Tibial nerve (tissue), 4 donors: ENCODE results near the gene CD274. TPM values are rescaled to one million over a fixed set of nuclear protein-coding genes. Genes with fewer than 3 reads are reported as not detected.

ENCODE experiments used
- DNase-seq, 2 donors: peaks; one replicate each; pipeline ENCODE4 v3.0.0-alpha.2; 2019; ENCODE audit warnings: low spot score in 2 of 2
- H3K27ac ChIP-seq, 4 donors: fragments of 200-600 bp; sonication (generic) in 3 of 4; one replicate each; pipeline ENCODE4 v1.5.1; 2017 to 2019; ENCODE audit warnings: mild to moderate bottlenecking in 1 of 4
- H3K27me3 ChIP-seq, 2 donors: fragments of 200-600 bp; sonication (generic) in 1 of 2; one replicate each; pipeline versions ENCODE4 v1.5.1 to v1.6.0; 2017 to 2019
- H3K36me3 ChIP-seq, 3 donors: fragments of 200-600 bp; sonication (generic); one replicate each; pipeline ENCODE4 v1.5.1; 2018 to 2019
- H3K4me1 ChIP-seq, 4 donors: fragments of 200-600 bp; sonication (generic) in 3 of 4; one replicate each; pipeline ENCODE4 v1.5.1; 2017 to 2019
- H3K4me3 ChIP-seq, 4 donors: fragments of 200-600 bp; sonication (generic) in 3 of 4; one replicate each; pipeline ENCODE4 v1.5.1; 2017 to 2019; ENCODE audit warnings: mild to moderate bottlenecking in 1 of 4, moderate library complexity in 1 of 4
- H3K9me3 ChIP-seq, 4 donors: fragments of 200-600 bp; sonication (generic) in 3 of 4; one replicate each; pipeline ENCODE4 v1.5.1; 2017 to 2019
- CTCF ChIP-seq, 5 experiments: fragments of 200-600 bp in 3 of 5; fragments of 450-650 bp in 2 of 5; sonication (generic) in 3 of 5; IDR thresholded peaks; one replicate each; pipeline ENCODE4 v1.5.1; 2016 to 2019; ENCODE audit warnings: antibody characterized with exemption in 5 of 5, mild to moderate bottlenecking in 3 of 5, moderate library complexity in 2 of 5
- EP300 ChIP-seq, 2 donors: sonication (generic); formaldehyde crosslinking; IDR thresholded peaks; one replicate each; pipeline ENCODE4 v1.6.1; 2017; ENCODE audit warnings: antibody characterized with exemption in 2 of 2, mild to moderate bottlenecking in 1 of 2
- POLR2A ChIP-seq, 2 donors: fragments of 450-650 bp; IDR thresholded peaks; one replicate each; pipeline ENCODE4 v1.6.1; 2017; ENCODE audit warnings: antibody characterized with exemption in 2 of 2, mild to moderate bottlenecking in 2 of 2, moderate library complexity in 2 of 2
- WGBS, 2 donors: methylation state at CpG; one replicate each; pipeline ENCODE4 v1.1.5; 2018; 5-methylcytosine and 5-hydroxymethylcytosine counted together
- total RNA-seq, 4 donors: library from RNA; depleted of rRNA; stranded (reverse); fragments of >200 nt; gene quantifications; one replicate each; pipeline ENCODE4 v1.1.0, GENCODE V29; 2016

CD274 gene
- total RNA-seq, 4 donors from 2014 or later, result 2.1 to 4.2 (median 2.5) TPM

GRCh38 chr9:5511476-5511875, 61.1 kb downstream of the CD274 start:
- WGBS, 2 donors, result 61 to 75% methylated on average over 1 of the region's 1 CpG
- no peak for TF ChIP-seq POLR2A (IDR thresholded peaks at IDR 0.05)
- no peak for TF ChIP-seq EP300 (IDR thresholded peaks at IDR 0.05)
- TF ChIP-seq CTCF (IDR thresholded peaks at IDR 0.05), result no peak
- Histone ChIP-seq H3K27ac (peak overlapping the region in 1 of 4 donors; percentile 84), H3K9me3 (no peaks in the 10 kb centered on the region), H3K4me1 (peaks cover 0 to 11% (median 2%) of the 10 kb centered on the region in 4 donors), H3K4me3 (no peak overlapping the region), H3K36me3 (no peaks in the 10 kb centered on the region), H3K27me3 (no peaks in the 10 kb centered on the region)
- DNase-seq, result no peak

- Histone ChIP-seq H3K27me3 (no peaks in the 10 kb centered on the region), H3K4me3 (no peak overlapping the region), H3K27ac (no peak overlapping the region), H3K36me3 (no peaks in the 10 kb centered on the region), H3K9me3 (no peaks in the 10 kb centered on the region), H3K4me1 (peaks cover 0 to 11% (median 2%) of the 10 kb centered on the region in 4 donors)
- no peak for DNase-seq
- TF ChIP-seq CTCF (IDR thresholded peaks at IDR 0.05) (no peak), POLR2A (IDR thresholded peaks at IDR 0.05) (no peak), EP300 (IDR thresholded peaks at IDR 0.05) (no peak)
- 87 to 89% methylated on average over 6 of the region's 6 CpGs for WGBS, 2 donors
These were observed 61.7 kb downstream of the CD274 start for GRCh38 chr9:5511935-5512580.

- Histone ChIP-seq H3K36me3 (no peaks in the 10 kb centered on the region), H3K9me3 (no peaks in the 10 kb centered on the region), H3K4me3 (no peak overlapping the region), H3K27ac (no peak overlapping the region), H3K4me1 (peaks cover 0 to 11% (median 2%) of the 10 kb centered on the region in 4 donors), H3K27me3 (no peaks in the 10 kb centered on the region)
- TF ChIP-seq POLR2A (IDR thresholded peaks at IDR 0.05) (no peak), EP300 (IDR thresholded peaks at IDR 0.05) (no peak)
- DNase-seq, result no peak
- WGBS, 2 donors, result 84 to 94% methylated on average over 2 of the region's 2 CpGs
These were observed 62.5 kb downstream of the CD274 start for GRCh38 chr9:5512658-5513452.

- no peaks in the 10 kb centered on the region for H3K27me3 ChIP-seq
- 79 to 88% methylated on average over 2 of the region's 2 CpGs for WGBS, 2 donors
- H3K4me3 ChIP-seq, result no peak overlapping the region
- TF ChIP-seq EP300 (IDR thresholded peaks at IDR 0.05) (no peak), CTCF (IDR thresholded peaks at IDR 0.05) (no peak), POLR2A (IDR thresholded peaks at IDR 0.05) (no peak)
- H3K4me1 ChIP-seq, result peaks cover 0 to 11% (median 2%) of the 10 kb centered on the region in 4 donors
- no peaks in the 10 kb centered on the region for H3K9me3 ChIP-seq
- no peaks in the 10 kb centered on the region for H3K36me3 ChIP-seq
- H3K27ac ChIP-seq, result no peak overlapping the region
- no peak for DNase-seq
These were observed 63.7 kb downstream of the CD274 start for GRCh38 chr9:5513966-5514616.

GRCh38 chr9:5514617-5515260, 64.4 kb downstream of the CD274 start:
- H3K27ac ChIP-seq, result no peak overlapping the region
- H3K4me1 ChIP-seq, result peaks cover 0 to 11% (median under 1%) of the 10 kb centered on the region in 4 donors
- H3K27me3 ChIP-seq, result no peaks in the 10 kb centered on the region
- WGBS, 2 donors, result 87 to 88% methylated on average over 6 of the region's 6 CpGs
- no peaks in the 10 kb centered on the region for H3K36me3 ChIP-seq
- no peak for TF ChIP-seq EP300 (IDR thresholded peaks at IDR 0.05)
- no peak for TF ChIP-seq CTCF (IDR thresholded peaks at IDR 0.05)
- TF ChIP-seq POLR2A (IDR thresholded peaks at IDR 0.05), result no peak
- H3K9me3 ChIP-seq, result no peaks in the 10 kb centered on the region
- H3K4me3 ChIP-seq, result no peak overlapping the region
- no peak for DNase-seq
